H7 (cell line): Measurements from ENCODE around the gene SERPIND1. TPM values are rescaled to one million over a fixed set of nuclear protein-coding genes. Genes with fewer than 3 reads are reported as not detected.
A peak's percentile ranks its signal among the peaks of the same experiment; 100 is the strongest.
"Not testable (repeated sequence)": the region's sequence is repeated elsewhere in the genome, so short reads cannot be mapped to it uniquely, and the experiment has no call there.

Experiments
- DNase-seq: peaks from one replicate; pipeline ENCODE4 v3.0.0; 2012
- H3K27me3 ChIP-seq: 2 replicates; pipeline ENCODE4 v1.6.0; 2011; ENCODE audit warnings: mild to moderate bottlenecking, low read length; ENCODE audit not compliant: control insufficient read depth, insufficient read depth
- H3K36me3 ChIP-seq: replicated peaks from 2 replicates; pipeline ENCODE4 v1.5.1; 2011; ENCODE audit warnings: low read length; ENCODE audit not compliant: control insufficient read depth, insufficient read depth
- H3K4me3 ChIP-seq: 2 replicates; pipeline ENCODE4 v1.5.1; 2011; ENCODE audit warnings: low read depth, mild to moderate bottlenecking, control low read depth, low read length, moderate library complexity; ENCODE audit not compliant: insufficient read depth
- total RNA-seq: library from RNA; depleted of rRNA; stranded (reverse); fragments of >200 nt; shearing (Covaris generic); gene quantifications from 2 replicates; pipeline ENCODE4 v1.2.3, GENCODE V29; 2014

The SERPIND1 gene
- total RNA-seq, 1 experiment from 2014 or later, result 0.07 TPM

- Histone ChIP-seq H3K27me3 (no peaks in the 10 kb centered on the region), H3K36me3 (no peaks in the 10 kb centered on the region; the same call in 1 of the 2 replicates), H3K4me3 (no peak overlapping the region)
- DNase-seq, result no peak
Measured at GRCh38 chr22:20752104-20752741, 21.7 kb upstream of the SERPIND1 start.

- DNase-seq, result no peak
- H3K27me3 ChIP-seq, result no peaks in the 10 kb centered on the region
- H3K36me3 ChIP-seq, result no peaks in the 10 kb centered on the region; the same call in 1 of the 2 replicates
- H3K4me3 ChIP-seq, result no peak overlapping the region
Measured at GRCh38 chr22:20752873-20753272, 21.0 kb upstream of the SERPIND1 start.

GRCh38 chr22:20756846-20757245, 17.1 kb upstream of the SERPIND1 start:
- no peak overlapping the region for H3K4me3 ChIP-seq
- H3K27me3 ChIP-seq, result no peaks in the 10 kb centered on the region
- no peaks in the 10 kb centered on the region for H3K36me3 ChIP-seq
- no peak for DNase-seq

- DNase-seq, result peak; percentile 66
Measured at GRCh38 chr22:20758688-20759087, 15.2 kb upstream of the SERPIND1 start.

GRCh38 chr22:20760084-20760483, 13.8 kb upstream of the SERPIND1 start:
- DNase-seq, result no peak
- no peak overlapping the region for H3K4me3 ChIP-seq
- no peaks in the 10 kb centered on the region for H3K27me3 ChIP-seq

More at GRCh38 chr22:20758688-20759087, 15.2 kb upstream of the SERPIND1 start:
- Histone ChIP-seq H3K27me3 (no peaks in the 10 kb centered on the region), H3K4me3 (no peak overlapping the region), H3K36me3 (no peaks in the 10 kb centered on the region)

GRCh38 chr22:20761536-20761935, 12.4 kb upstream of the SERPIND1 start:
- DNase-seq, result no peak
- H3K4me3 ChIP-seq, result no peak overlapping the region
- no peaks in the 10 kb centered on the region for H3K27me3 ChIP-seq
- H3K36me3 ChIP-seq, result peaks cover 6% of the 10 kb centered on the region

More at GRCh38 chr22:20760084-20760483, 13.8 kb upstream of the SERPIND1 start:
- peaks cover 4% of the 10 kb centered on the region; the same call in 1 of the 2 replicates for H3K36me3 ChIP-seq

- no peaks in the 10 kb centered on the region for H3K27me3 ChIP-seq
- peaks cover 6% of the 10 kb centered on the region for H3K36me3 ChIP-seq
- no peak overlapping the region for H3K4me3 ChIP-seq
- no peak for DNase-seq
Measured at GRCh38 chr22:20762233-20762796, 11.6 kb upstream of the SERPIND1 start.

- Histone ChIP-seq H3K4me3 (no peak overlapping the region), H3K27me3 (no peaks in the 10 kb centered on the region), H3K36me3 (peaks cover 6% of the 10 kb centered on the region)
- DNase-seq, result no peak
Measured at GRCh38 chr22:20763630-20764470, 10.1 kb upstream of the SERPIND1 start.

GRCh38 chr22:20764471-20764720, 9.5 kb upstream of the SERPIND1 start:
- Histone ChIP-seq H3K27me3 (no peaks in the 10 kb centered on the region), H3K4me3 (no peak overlapping the region), H3K36me3 (peaks cover 6% of the 10 kb centered on the region)
- no peak for DNase-seq

- Histone ChIP-seq H3K36me3 (peaks cover 6% of the 10 kb centered on the region), H3K27me3 (no peaks in the 10 kb centered on the region), H3K4me3 (no peak overlapping the region)
- DNase-seq, result no peak
Measured at GRCh38 chr22:20764729-20765128, 9.2 kb upstream of the SERPIND1 start.

GRCh38 chr22:20765938-20766337, 8.0 kb upstream of the SERPIND1 start:
- no peak for DNase-seq
- no peak overlapping the region for H3K4me3 ChIP-seq
- H3K27me3 ChIP-seq, result no peaks in the 10 kb centered on the region
- peaks cover 6% of the 10 kb centered on the region for H3K36me3 ChIP-seq

GRCh38 chr22:20766530-20766929, 7.4 kb upstream of the SERPIND1 start:
- no peak for DNase-seq
- no peaks in the 10 kb centered on the region for H3K27me3 ChIP-seq
- peaks cover 6% of the 10 kb centered on the region for H3K36me3 ChIP-seq
- H3K4me3 ChIP-seq, result no peak overlapping the region

- H3K27me3 ChIP-seq, DNase-seq: not testable (repeated sequence)
Measured at GRCh38 chr22:20769496-20769826, 4.5 kb upstream of the SERPIND1 start.

GRCh38 chr22:20771918-20772625, 1.8 kb upstream of the SERPIND1 start:
- H3K4me3 ChIP-seq, result no peak overlapping the region
- H3K36me3 ChIP-seq, result no peaks in the 10 kb centered on the region
- H3K27me3 ChIP-seq, result no peaks in the 10 kb centered on the region
- DNase-seq, result peak; percentile 51

More at GRCh38 chr22:20769496-20769826, 4.5 kb upstream of the SERPIND1 start:
- not testable (repeated sequence) for H3K4me3 ChIP-seq, H3K36me3 ChIP-seq
